HepG2 (cell line): ENCODE results near the gene POFUT2. TPM values are rescaled to one million over a fixed set of nuclear protein-coding genes. Genes with fewer than 3 reads are reported as not detected.

ENCODE experiments used
- CENPT ChIP-seq: sonication (generic); formaldehyde crosslinking; IDR thresholded peaks from 2 replicates; pipeline ENCODE4 v1.8.0; 2022; ENCODE audit warnings: low read depth, mild to moderate bottlenecking, moderate library complexity, missing genetic modification reagents
- EHMT2 ChIP-seq: fragments of 200-600 bp; sonication (generic); IDR thresholded peaks from 2 replicates; pipeline ENCODE4 v1.7.0; 2017; ENCODE audit warnings: antibody characterized with exemption, low read depth, low read length, borderline replicate concordance
- ELF4 ChIP-seq: sonication (generic); formaldehyde crosslinking; IDR thresholded peaks from 2 replicates; pipeline ENCODE4 v1.5.0; 2020; ENCODE audit warnings: missing genetic modification reagents, mild to moderate bottlenecking, moderate library complexity, borderline replicate concordance
- GZF1 ChIP-seq: sonication (generic); formaldehyde crosslinking; IDR thresholded peaks from 2 replicates; pipeline ENCODE4 v1.5.1; 2020; ENCODE audit warnings: mild to moderate bottlenecking, missing genetic modification reagents
- HMGA1 ChIP-seq: sonication (generic); formaldehyde crosslinking; conservative IDR thresholded peaks from 2 replicates; pipeline ENCODE4 v1.4.0; 2020; ENCODE audit warnings: missing genetic modification reagents
- HNF4A ChIP-seq: sonication (generic); formaldehyde crosslinking; IDR thresholded peaks from 2 replicates; pipeline ENCODE4 v1.4.0; 2020; ENCODE audit warnings: missing genetic modification reagents
- KLF16 ChIP-seq, 2 experiments: sonication (generic) in 1 of 2; formaldehyde crosslinking in 1 of 2; IDR thresholded peaks; 2 replicates each; pipeline versions ENCODE4 v1.6.1 to v1.8.0; 2016 to 2023; ENCODE audit warnings: missing genetic modification reagents in 2 of 2, missing compliant biosample characterization in 1 of 2
- NCOA2 ChIP-seq: sonication (generic); formaldehyde crosslinking; IDR thresholded peaks from 2 replicates; pipeline ENCODE4 v1.8.0; 2022; ENCODE audit warnings: inconsistent platforms
- NKX3-1 ChIP-seq: sonication (generic); formaldehyde crosslinking; IDR thresholded peaks from 2 replicates; pipeline ENCODE4 v1.5.0; 2020; ENCODE audit warnings: missing genetic modification reagents
- PITX1 ChIP-seq: sonication (generic); formaldehyde crosslinking; IDR thresholded peaks from 2 replicates; pipeline ENCODE4 v1.5.1; 2020; ENCODE audit warnings: mild to moderate bottlenecking, missing genetic modification reagents
- RFXAP ChIP-seq: sonication (generic); formaldehyde crosslinking; IDR thresholded peaks from 2 replicates; pipeline ENCODE4 v1.4.0; 2020; ENCODE audit warnings: missing genetic modification reagents, borderline replicate concordance
- TARDBP ChIP-seq: sonication (generic); formaldehyde crosslinking; IDR thresholded peaks from 2 replicates; pipeline ENCODE4 v1.8.0; 2022; ENCODE audit warnings: mild to moderate bottlenecking, missing genetic modification reagents
- TOPORS ChIP-seq: sonication (generic); formaldehyde crosslinking; IDR thresholded peaks from 2 replicates; pipeline ENCODE4 v1.8.0; 2023; ENCODE audit warnings: mild to moderate bottlenecking, missing genetic modification reagents
- YEATS2 ChIP-seq: sonication (generic); formaldehyde crosslinking; IDR thresholded peaks from 2 replicates; pipeline ENCODE4 v1.4.0; 2020; ENCODE audit warnings: missing genetic modification reagents, borderline replicate concordance
- YEATS4 ChIP-seq: sonication (generic); formaldehyde crosslinking; IDR thresholded peaks from 2 replicates; pipeline ENCODE4 v1.4.0; 2020; ENCODE audit warnings: missing genetic modification reagents, borderline replicate concordance
- ZBTB3 ChIP-seq: sonication (generic); formaldehyde crosslinking; IDR thresholded peaks from 2 replicates; pipeline ENCODE4 v1.4.0; 2020; ENCODE audit warnings: low read depth, mild to moderate bottlenecking, moderate library complexity, missing genetic modification reagents, borderline replicate concordance
- ZFP90 ChIP-seq: sonication (generic); formaldehyde crosslinking; IDR thresholded peaks from 2 replicates; pipeline ENCODE4 v1.8.0; 2022; ENCODE audit warnings: missing genetic modification reagents, mild to moderate bottlenecking, inconsistent platforms, borderline replicate concordance
- ZFX ChIP-seq: sonication (generic); formaldehyde crosslinking; IDR thresholded peaks from 2 replicates; pipeline ENCODE4 v1.4.0; 2020; ENCODE audit warnings: mild to moderate bottlenecking, low read depth, missing genetic modification reagents, moderate library complexity
- ZNF12 ChIP-seq: sonication (generic); formaldehyde crosslinking; IDR thresholded peaks from 2 replicates; pipeline ENCODE4 v1.5.0; 2020; ENCODE audit warnings: missing genetic modification reagents
- ZNF589 ChIP-seq: sonication (generic); formaldehyde crosslinking; conservative IDR thresholded peaks from 2 replicates; pipeline ENCODE4 v1.8.0; 2022; ENCODE audit warnings: mild to moderate bottlenecking, moderate library complexity, missing genetic modification reagents
- ZNF672 ChIP-seq: sonication (generic); formaldehyde crosslinking; IDR thresholded peaks from 2 replicates; pipeline ENCODE4 v1.8.1; 2022; ENCODE audit warnings: missing genetic modification reagents
- ZNF788 ChIP-seq: sonication (generic); formaldehyde crosslinking; IDR thresholded peaks from 2 replicates; pipeline ENCODE4 v1.5.0; 2020; ENCODE audit warnings: mild to moderate bottlenecking, missing genetic modification reagents, borderline replicate concordance
- ZNF83 ChIP-seq: sonication (generic); formaldehyde crosslinking; IDR thresholded peaks from 2 replicates; pipeline ENCODE4 v1.4.0; 2020; ENCODE audit warnings: missing genetic modification reagents, mild to moderate bottlenecking, borderline replicate concordance
- ZNF841 ChIP-seq: sonication (generic); formaldehyde crosslinking; IDR thresholded peaks from 2 replicates; pipeline ENCODE4 v1.8.1; 2023; ENCODE audit warnings: missing genetic modification reagents, borderline replicate concordance
- polyA plus RNA-seq, 8 experiments: library from polyadenylated mRNA; depleted of rRNA in 3 of 8; stranded (reverse) in 7 of 8; unstranded in 1 of 8; fragments of >200 nt; fragmentation: Illumina TruSeq in 4 of 8; extraction: Trizol in 4 of 8; gene quantifications; 2 replicates each; pipeline versions ENCODE4 v1.2.1 to v1.2.3, GENCODE V29; 2011 to 2016; ENCODE audit warnings: low read depth in 4 of 8, missing spikeins in 1 of 8, mixed read lengths in 1 of 8; ENCODE audit not compliant: insufficient read depth in 1 of 8
- total RNA-seq, 5 experiments: library from RNA; depleted of rRNA; stranded (reverse); fragments of >200 nt; fragmentation: Illumina TruSeq; extraction: Trizol; gene quantifications; 2 replicates each; pipeline ENCODE4 v1.2.3, GENCODE V29; 2016; ENCODE audit warnings: low read depth in 1 of 5
- TF ChIP-seq, protein P1 (sequence below): IDR thresholded peaks from 2 replicates; pipeline ENCODE4 v1.6.1; 2016; ENCODE audit warnings: low read depth
- TF ChIP-seq, protein P2 (sequence below): sonication (generic); formaldehyde crosslinking; IDR thresholded peaks from 2 replicates; pipeline ENCODE4 v1.8.0; 2022; ENCODE audit warnings: mild to moderate bottlenecking, missing genetic modification reagents, moderate library complexity
- TF ChIP-seq, protein P3 (sequence below): sonication (generic); formaldehyde crosslinking; IDR thresholded peaks from 2 replicates; pipeline ENCODE4 v1.5.1; 2020; ENCODE audit warnings: mild to moderate bottlenecking, moderate library complexity, missing genetic modification reagents
- TF ChIP-seq, protein P4 (sequence below): IDR thresholded peaks from 2 replicates; pipeline ENCODE4 v1.6.1; 2016; ENCODE audit warnings: control low read depth

POFUT2 gene
- total and polyA plus RNA-seq, 2 of the 13 experiments (the other 11 are each of a cell fraction or from before 2014, with no cell fraction given) = 22.8 to 24.0 TPM

DNA sequence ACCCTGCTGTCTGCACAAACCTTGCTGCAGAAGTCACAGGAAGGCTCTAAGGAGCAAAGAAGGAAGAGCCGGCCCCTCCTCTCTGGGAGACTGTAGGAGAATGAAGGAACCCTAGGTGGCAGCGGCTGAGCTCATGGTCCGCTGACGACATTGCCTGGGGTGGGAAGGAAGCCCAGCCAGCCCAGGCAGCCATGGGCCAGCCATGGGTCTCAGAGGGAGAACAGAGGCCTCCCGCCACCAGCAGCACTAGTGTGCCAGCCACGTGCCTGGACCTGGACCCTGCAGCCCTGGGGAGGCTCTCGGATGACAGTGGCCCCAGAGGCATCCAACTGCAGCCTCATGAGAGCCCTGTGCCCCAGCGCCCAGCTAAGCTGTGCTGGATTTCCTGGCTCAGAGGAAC lies 49.2 kb upstream of the POFUT2 start (continued):
- TF ChIP-seq, protein P1, sequence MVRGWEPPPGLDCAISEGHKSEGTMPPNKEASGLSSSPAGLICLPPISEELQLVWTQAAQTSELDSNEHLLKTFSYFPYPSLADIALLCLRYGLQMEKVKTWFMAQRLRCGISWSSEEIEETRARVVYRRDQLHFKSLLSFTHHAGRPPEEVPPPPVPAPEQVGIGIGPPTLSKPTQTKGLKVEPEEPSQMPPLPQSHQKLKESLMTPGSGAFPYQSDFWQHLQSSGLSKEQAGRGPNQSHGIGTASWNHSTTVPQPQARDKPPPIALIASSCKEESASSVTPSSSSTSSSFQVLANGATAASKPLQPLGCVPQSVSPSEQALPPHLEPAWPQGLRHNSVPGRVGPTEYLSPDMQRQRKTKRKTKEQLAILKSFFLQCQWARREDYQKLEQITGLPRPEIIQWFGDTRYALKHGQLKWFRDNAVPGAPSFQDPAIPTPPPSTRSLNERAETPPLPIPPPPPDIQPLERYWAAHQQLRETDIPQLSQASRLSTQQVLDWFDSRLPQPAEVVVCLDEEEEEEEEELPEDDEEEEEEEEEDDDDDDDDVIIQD (CRISPR knock-in tag) = no peak
- no peak for TF ChIP-seq ELF4 (CRISPR knock-in tag)
- 0 out of 2 replicates have a peak, but pooled peaks have one; percentile 27 for TF ChIP-seq ZNF788 (CRISPR knock-in tag)
- no peak for TF ChIP-seq ZNF841
- TF ChIP-seq HNF4A (CRISPR knock-in tag) = 0 out of 2 replicates have a peak, but pooled peaks have one; percentile 38
- no peak for TF ChIP-seq TOPORS (CRISPR knock-in tag)
- no peak for TF ChIP-seq ZNF12 (CRISPR knock-in tag)
- no peak for TF ChIP-seq ZNF672
- no peak for TF ChIP-seq EHMT2
- no peak for TF ChIP-seq YEATS2 (CRISPR knock-in tag)
- TF ChIP-seq, protein P2, sequence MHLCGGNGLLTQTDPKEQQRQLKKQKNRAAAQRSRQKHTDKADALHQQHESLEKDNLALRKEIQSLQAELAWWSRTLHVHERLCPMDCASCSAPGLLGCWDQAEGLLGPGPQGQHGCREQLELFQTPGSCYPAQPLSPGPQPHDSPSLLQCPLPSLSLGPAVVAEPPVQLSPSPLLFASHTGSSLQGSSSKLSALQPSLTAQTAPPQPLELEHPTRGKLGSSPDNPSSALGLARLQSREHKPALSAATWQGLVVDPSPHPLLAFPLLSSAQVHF (CRISPR knock-in tag) = no peak
- no peak for TF ChIP-seq NCOA2
- TF ChIP-seq ZFX (CRISPR knock-in tag) = peak; percentile 54; the same call in 1 of the 2 replicates
- TF ChIP-seq RFXAP (CRISPR knock-in tag) = peak; percentile 18; the same call in 1 of the 2 replicates
- TF ChIP-seq, protein P3, sequence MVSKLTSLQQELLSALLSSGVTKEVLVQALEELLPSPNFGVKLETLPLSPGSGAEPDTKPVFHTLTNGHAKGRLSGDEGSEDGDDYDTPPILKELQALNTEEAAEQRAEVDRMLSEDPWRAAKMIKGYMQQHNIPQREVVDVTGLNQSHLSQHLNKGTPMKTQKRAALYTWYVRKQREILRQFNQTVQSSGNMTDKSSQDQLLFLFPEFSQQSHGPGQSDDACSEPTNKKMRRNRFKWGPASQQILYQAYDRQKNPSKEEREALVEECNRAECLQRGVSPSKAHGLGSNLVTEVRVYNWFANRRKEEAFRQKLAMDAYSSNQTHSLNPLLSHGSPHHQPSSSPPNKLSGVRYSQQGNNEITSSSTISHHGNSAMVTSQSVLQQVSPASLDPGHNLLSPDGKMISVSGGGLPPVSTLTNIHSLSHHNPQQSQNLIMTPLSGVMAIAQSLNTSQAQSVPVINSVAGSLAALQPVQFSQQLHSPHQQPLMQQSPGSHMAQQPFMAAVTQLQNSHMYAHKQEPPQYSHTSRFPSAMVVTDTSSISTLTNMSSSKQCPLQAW (CRISPR knock-in tag) = no peak
- no peak for TF ChIP-seq GZF1 (CRISPR knock-in tag)
- no peak for TF ChIP-seq HMGA1 (CRISPR knock-in tag)
- TF ChIP-seq PITX1 = no peak
- TF ChIP-seq, protein P4, sequence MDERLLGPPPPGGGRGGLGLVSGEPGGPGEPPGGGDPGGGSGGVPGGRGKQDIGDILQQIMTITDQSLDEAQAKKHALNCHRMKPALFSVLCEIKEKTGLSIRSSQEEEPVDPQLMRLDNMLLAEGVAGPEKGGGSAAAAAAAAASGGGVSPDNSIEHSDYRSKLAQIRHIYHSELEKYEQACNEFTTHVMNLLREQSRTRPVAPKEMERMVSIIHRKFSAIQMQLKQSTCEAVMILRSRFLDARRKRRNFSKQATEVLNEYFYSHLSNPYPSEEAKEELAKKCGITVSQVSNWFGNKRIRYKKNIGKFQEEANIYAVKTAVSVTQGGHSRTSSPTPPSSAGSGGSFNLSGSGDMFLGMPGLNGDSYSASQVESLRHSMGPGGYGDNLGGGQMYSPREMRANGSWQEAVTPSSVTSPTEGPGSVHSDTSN (CRISPR knock-in tag) = no peak
- TF ChIP-seq ZFP90 (CRISPR knock-in tag) = no peak
- 0 out of 2 replicates have a peak, but pooled peaks have one; percentile 49 for TF ChIP-seq ZNF589 (CRISPR knock-in tag)
- no peak for TF ChIP-seq YEATS4 (CRISPR knock-in tag)
- no peak for TF ChIP-seq TARDBP
- 0 out of 4 replicates have a peak, but pooled peaks of 1 of the 2 experiments have one; percentile 43 for TF ChIP-seq KLF16 (CRISPR knock-in tag; IDR thresholded peaks at IDR 0.05)
- no peak for TF ChIP-seq ZBTB3 (CRISPR knock-in tag)
- no peak for TF ChIP-seq CENPT (CRISPR knock-in tag)
- 0 out of 2 replicates have a peak, but pooled peaks have one; percentile 35 for TF ChIP-seq NKX3-1 (CRISPR knock-in tag)
- no peak for TF ChIP-seq ZNF83 (CRISPR knock-in tag)
